GM18517 (cell line): ENCODE results near the gene NAT9.

Source experiments
- ATAC-seq: cut with Tn5 transposase; IDR thresholded peaks from one replicate; pipeline ENCODE4 v1.9.1; 2021; ENCODE audit warnings: mild to moderate bottlenecking, moderate library complexity; ENCODE audit not compliant: unreplicated experiment

Gene NAT9

GRCh38 chr17:74806334-74806733 is 30.2 kb upstream of the NAT9 start:
- no peak for ATAC-seq

- ATAC-seq, result no peak
Observed at GRCh38 chr17:74805591-74805991, 29.4 kb upstream of the NAT9 start.

DNA sequence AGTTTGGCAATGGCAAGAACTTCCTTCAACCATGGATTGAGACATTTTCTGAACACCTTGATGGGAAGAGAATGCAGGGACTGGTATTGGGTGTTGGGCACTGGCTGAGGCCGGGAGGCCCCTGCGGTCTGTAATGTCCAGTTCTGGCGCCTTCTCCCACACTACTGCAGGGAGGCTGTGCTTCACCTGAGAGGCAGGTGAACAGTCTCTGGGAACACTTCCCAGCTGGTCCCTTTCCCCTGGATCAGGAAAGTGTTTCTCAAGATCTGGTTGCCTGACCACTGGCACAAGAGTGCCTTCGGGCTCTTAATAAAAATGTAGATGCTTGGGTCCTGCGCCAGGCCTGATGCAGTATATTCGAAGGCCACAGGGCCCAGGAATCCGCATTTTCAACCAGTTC is 28.5 kb upstream of the NAT9 start:
- no peak for ATAC-seq

- ATAC-seq, result no peak
Observed at GRCh38 chr17:74803971-74804370, 27.8 kb upstream of the NAT9 start.

GRCh38 chr17:74803388-74803930 is 27.3 kb upstream of the NAT9 start:
- ATAC-seq, result no peak

- ATAC-seq, result no peak
Observed at GRCh38 chr17:74801896-74802295, 25.8 kb upstream of the NAT9 start.

DNA sequence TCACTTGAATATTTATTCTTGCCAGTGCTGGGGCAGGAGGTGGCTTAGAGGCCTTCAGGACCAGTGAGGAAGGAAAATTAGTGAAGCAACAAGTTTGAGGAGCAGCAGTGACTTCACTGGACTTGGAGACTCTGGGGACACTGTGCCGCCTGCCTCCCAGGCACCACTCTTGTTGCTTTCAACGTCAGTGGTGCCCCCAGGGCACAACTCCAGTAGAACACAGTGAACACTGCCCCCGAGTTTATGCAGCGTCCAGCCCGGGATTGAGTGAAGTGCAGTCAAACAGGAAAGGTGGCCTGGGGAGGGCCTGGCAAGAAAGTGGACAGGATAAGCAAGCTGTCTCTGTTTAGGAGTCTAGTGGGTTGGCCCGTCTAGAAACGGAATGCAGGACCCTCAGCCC is 24.4 kb upstream of the NAT9 start:
- no peak for ATAC-seq

- no peak for ATAC-seq
Observed at GRCh38 chr17:74799097-74799496, 23.0 kb upstream of the NAT9 start.

GRCh38 chr17:74798239-74798707 is 22.1 kb upstream of the NAT9 start:
- no peak for ATAC-seq

- no peak for ATAC-seq
Observed at GRCh38 chr17:74797824-74798223, 21.7 kb upstream of the NAT9 start.

- ATAC-seq, result no peak
Observed at GRCh38 chr17:74796866-74797265, 20.7 kb upstream of the NAT9 start.

DNA sequence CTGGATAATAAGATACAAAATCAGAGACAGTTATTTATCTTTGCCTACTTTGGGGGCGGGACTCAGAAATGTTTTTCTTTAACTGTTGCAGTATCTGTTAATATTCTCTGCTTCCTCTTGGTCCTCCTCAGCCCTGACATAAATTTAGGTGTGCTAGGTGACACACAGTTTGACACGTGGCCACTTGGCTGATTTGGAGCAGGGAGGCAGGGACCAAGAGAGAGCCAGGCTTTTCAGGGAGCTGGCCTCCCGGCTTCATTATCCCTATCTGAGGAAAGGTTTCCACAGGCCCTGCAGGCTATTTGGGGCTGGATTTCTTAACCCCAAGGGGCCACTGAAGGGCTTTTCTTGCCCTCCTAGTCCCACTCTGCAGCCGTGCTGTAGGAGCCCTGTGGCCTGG is 20.1 kb upstream of the NAT9 start:
- ATAC-seq, result no peak

DNA sequence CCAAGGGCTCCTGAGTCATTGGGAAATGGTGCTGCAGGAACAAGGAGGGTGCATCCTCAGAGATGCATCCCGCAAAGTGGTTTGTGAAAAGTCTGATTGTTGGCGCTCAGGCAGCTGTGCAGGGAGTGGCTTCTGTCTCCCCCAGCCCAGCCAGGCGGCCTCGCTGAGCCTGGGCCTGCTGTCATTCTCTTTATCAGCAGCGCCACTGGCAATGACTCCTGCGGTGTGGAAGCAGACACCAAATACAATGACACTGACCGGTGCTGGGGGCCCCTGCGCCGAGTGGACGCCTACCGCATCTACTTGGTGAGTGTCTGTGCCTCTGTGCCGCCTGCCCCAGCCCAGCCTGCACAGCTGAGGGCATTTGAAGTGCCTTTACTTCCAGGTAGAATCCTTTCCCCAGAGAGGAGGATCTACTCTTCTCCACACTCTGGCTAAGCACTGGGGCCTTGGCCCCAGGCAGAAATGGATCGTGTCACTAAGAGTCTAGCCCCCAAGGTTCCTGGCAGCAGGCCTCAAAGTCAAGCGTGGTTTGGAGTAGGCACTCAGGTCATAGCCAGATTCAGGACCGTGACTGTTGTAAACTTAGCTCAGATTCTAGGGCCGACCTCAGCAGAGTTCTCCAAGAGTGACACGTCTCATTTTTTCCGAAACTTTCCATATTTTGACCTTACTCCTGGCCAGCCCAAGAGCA is 19.3 kb upstream of the NAT9 start:
- ATAC-seq, result no peak

DNA sequence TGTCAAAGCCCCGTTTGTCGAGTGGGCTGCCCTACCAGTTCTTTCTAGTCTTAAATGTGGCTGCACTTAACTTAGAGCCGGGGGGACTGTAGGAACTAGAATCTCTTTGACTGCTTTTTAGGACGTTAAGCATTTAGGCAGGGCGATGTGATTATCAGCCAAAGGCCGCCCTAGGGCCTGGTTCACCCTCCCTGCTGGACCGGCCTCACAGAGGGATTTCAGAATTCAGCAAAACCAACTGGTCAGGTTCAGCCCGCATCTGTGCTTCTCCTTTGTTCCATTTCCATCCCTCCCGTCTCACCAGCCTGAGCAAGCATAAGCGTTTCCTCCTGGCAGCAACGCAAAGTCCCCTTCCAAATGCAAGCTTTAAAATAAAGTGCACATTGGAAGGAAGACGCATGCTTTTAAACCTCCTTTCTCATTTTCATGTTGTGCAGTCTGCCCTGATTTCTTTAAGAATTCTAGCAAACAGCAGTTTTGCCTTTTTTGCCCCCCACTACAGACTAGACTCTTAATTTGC is 16.5 kb upstream of the NAT9 start:
- no peak for ATAC-seq

DNA sequence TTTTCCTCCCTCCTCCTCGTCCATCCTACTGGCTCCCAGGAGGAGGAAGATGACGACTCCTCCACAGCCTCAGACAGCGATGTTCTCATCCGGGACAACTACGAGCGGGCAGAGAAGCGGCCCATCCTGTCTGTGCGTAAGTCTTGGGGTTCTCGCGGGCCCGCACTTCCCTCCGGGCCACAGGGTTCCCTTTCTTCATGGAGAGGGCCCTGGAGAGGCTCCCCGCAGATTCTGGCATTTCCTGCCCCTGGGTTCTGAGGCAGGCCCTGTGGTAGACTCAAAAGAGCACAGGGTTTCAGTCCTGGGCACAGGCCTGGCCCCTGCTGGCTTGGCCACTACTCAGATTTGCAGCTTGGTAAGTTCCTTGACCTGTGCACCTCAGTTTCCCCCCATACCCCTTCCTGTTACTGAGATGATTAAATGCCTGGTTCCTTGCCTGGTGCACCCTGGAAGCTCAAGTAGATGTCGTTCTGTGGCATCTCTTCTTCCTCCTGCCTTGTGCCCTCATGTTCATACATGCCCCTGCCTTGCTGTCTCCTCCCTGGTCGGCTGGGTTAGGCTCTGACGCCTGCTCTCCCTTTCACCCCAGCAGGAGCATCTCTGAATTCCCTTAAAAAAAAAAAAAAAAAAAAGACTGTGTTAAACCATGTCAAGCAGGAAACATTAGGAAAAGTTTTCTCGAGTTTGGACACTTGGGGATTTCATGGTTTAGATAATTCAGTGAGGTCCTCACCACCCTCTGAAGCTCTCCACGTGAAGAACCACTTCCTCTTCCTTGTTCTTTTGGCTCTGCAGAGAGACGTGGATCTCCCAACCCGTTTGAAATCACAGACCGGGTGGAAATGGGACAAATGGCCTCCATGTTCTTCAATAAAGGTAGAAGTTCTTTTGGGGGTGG is 14.3 kb upstream of the NAT9 start:
- no peak for ATAC-seq

DNA sequence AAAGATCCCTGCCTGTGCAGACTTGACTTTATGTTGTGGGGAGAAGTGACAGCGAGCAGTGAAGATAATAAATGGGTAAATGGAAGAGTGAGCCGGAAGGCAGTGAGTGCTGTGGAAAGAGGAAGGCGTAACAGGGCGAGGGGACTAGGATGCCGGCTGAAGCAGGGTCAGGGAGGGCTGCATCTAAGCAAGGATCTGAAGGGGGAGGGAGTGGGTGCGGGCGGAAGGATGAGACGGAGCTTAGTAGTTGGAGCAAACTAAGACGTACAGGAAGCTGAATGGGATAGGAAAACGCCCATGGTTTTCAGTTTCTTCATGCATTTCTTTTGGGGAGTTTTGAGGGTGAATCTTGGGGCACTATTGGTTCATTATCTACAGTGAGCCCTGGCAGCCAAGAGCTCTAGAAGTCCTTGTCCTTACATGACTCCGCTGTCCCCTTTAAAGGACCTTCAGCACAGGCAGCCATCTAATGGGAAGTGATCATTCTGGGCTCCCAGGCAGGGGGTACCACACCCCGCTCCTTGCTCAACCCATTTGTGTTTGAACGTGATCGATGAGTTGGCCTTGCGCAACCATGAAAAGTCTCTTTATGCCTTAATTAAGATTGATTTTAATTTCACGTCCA is 10.4 kb upstream of the NAT9 start:
- ATAC-seq, result no peak

DNA sequence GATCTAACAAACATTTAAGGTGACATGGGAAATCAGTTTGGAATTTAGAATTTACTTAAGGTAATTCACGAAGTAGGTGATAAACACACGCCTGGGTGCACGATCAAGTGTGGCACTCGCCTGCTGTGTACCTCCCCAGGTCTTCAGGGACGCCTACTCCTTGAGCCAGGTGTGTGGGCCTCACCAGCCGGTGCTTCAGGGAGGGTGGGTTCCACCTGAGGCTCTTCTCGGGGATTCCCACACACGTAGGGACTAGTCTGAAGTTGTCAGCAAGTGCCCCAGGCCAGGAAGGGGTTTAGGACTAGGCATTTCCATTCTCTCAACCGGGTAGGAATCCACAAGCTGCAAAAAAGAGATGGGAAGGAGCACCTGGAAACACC is 9.8 kb upstream of the NAT9 start:
- no peak for ATAC-seq

DNA sequence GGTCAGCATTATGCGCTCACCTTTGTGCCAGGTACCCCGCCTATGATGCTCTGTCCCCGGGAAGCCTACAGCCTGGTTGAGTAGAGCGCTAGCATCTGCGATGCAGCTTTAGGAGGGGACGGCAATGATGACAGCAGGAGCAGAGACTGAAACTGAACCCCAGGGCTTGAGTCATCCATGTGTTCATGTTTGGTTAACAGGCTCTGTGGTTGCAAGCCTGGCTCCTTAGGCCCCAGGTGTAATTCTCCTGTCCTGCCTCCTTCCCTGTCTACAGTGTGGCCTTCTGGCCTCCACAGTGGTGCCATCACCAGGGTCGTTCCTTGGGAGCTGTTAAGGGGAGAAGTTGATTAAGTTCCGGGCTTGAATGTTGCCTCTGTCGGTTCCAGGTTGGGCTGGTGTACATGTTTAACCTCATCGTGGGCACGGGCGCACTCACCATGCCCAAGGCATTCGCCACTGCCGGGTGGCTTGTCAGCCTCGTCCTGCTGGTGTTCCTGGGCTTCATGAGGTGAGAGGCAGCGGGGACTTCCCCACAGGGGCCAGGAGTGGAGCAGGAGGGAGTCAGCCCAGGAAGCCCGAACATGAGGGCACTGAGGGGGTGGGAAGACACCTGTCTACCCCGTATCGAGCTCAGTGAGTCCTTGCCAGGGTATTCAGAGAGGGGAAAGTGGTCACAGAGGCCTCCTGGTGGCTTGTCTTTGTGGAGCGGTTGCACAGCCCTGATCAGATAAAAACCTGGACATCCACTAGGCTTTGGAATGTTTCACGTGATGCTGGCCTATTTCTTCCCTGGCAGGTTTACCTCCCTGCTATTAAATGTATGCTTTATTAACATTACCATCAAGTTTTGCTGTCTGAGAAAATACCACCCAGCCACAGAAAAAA is 9.2 kb upstream of the NAT9 start:
- ATAC-seq, result no peak

DNA sequence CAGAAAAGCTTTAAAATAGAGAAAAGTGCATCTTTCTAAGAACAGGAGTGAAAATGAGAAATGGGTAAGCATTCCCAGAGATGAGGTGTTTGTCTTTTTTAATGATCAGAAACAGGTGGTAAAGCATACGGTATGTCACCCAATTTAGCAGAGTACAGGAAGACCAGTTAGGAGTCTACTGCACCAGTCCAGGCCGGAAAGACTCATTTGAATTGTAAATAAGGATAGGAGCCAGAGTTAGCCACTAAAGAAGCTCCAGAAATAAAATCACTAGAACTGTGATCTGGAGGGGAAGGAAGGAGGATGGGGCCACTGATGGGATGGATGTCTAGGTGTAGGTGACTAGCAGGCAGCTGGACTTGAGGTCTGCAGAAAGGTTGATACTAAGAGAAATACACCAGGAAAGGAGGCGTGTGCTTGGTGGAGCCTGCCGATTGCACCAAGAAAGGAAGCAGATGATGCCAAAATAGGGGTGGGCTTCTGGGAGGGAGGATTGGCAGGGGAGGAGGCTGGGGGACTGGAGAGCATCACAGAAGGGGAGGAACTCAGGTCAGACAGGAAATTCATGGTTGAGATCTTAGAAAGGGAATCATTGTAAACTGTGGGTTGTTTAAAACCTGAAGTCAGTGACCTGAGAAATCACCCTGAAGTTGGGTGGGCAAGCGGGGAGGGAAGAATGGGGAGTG is 8.1 kb upstream of the NAT9 start:
- no peak for ATAC-seq

GRCh38 chr17:74782571-74782970 is 6.4 kb upstream of the NAT9 start:
- no peak for ATAC-seq
